Left ventricle myocardium inferior (tissue), 1 donor: Measurements from ENCODE around the gene KRT75. TPM values are rescaled to one million over a fixed set of nuclear protein-coding genes. Genes with fewer than 3 reads are reported as not detected.

Experiments
- DNase-seq: peaks from one replicate; pipeline ENCODE4 v3.0.0-alpha.2; 2020
- H3K27ac ChIP-seq: fragments of 200-600 bp; replicated peaks from 2 replicates; pipeline ENCODE4 v1.8.0; 2021
- H3K27me3 ChIP-seq: fragments of 200-600 bp; 2 replicates; pipeline ENCODE4 v1.8.0; 2021; ENCODE audit warnings: low read depth
- H3K36me3 ChIP-seq: fragments of 200-600 bp; 2 replicates; pipeline ENCODE4 v1.8.0; 2021
- H3K4me1 ChIP-seq: fragments of 200-600 bp; 2 replicates; pipeline ENCODE4 v1.8.0; 2021
- H3K4me3 ChIP-seq: fragments of 200-600 bp; 2 replicates; pipeline ENCODE4 v1.8.0; 2021; ENCODE audit warnings: mild to moderate bottlenecking, moderate library complexity
- H3K9me3 ChIP-seq: fragments of 200-600 bp; replicated peaks from 2 replicates; pipeline ENCODE4 v1.8.0; 2021
- CTCF ChIP-seq: fragments of 200-600 bp; IDR thresholded peaks from 2 replicates; pipeline ENCODE4 v1.8.0; 2021; ENCODE audit warnings: antibody characterized with exemption, mild to moderate bottlenecking, borderline replicate concordance
- intact Hi-C: fragments of 100-400 bp; cut with micrococcal nuclease; formaldehyde crosslinking; loops from one replicate; pipeline ENCODE4 v1.11.0; 2022
- total RNA-seq: library from RNA; stranded (reverse); fragmentation: NEBNext Ultra II Directional; extraction: Animal tissue kit (Norgen Biotek cat#: 25700); gene quantifications from one replicate; pipeline ENCODE4 v1.2.1, GENCODE V29; 2021
- donor health status: DM: no; HTN: yes; CAD: no; lungs with severe emphysema.

KRT75 gene
- total RNA-seq, 1 donor from 2014 or later = not detected

DNA sequence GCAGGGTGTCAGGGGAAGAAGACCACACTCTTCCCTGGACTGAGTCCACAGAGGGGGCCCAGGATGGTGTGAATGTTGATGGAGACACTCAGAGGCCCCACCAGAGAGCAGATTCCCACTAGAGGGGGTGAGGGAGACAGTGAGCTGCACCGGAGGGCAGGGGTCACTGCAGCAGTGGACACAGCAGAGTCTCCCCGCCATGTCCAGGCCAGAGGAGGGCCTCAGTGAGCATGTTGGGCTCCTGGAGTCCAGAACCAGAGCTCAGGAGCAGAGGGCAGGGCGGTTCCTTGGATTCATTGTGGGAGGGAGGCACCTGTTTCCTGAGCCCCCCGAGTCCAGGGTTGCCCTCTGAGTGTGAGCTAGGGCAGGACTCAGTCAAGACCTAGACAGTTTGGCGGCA is 26.3 kb downstream of the KRT75 start:
- TF ChIP-seq CTCF = no peak
- intact Hi-C loops = no loop called here
- H3K4me1 ChIP-seq = peaks cover 6% of the 10 kb centered on the region
- no peak overlapping the region for H3K4me3 ChIP-seq
- no peak overlapping the region for H3K27ac ChIP-seq
- DNase-seq = no peak
- no peaks in the 10 kb centered on the region for H3K9me3 ChIP-seq
- no peaks in the 10 kb centered on the region for H3K36me3 ChIP-seq
- peaks cover 53% of the 10 kb centered on the region for H3K27me3 ChIP-seq

- Histone ChIP-seq H3K9me3 (no peaks in the 10 kb centered on the region), H3K27me3 (peaks cover 47% of the 10 kb centered on the region), H3K36me3 (no peaks in the 10 kb centered on the region), H3K4me1 (peaks cover under 1% of the 10 kb centered on the region), H3K4me3 (no peak within 1 kb of the TSS), H3K27ac (no peak within 1 kb of the TSS)
- intact Hi-C loops = no loop called here
- no peak for DNase-seq
- TF ChIP-seq CTCF = no peak
These were observed 28.2 kb downstream of the KRT75 start, which contains the start of gene KRT82 for GRCh38 chr12:52405922-52406385. KRT82 (minus strand) TSS chr12:52406335; CDS start chr12:52406277, 58 bp downstream.

DNA sequence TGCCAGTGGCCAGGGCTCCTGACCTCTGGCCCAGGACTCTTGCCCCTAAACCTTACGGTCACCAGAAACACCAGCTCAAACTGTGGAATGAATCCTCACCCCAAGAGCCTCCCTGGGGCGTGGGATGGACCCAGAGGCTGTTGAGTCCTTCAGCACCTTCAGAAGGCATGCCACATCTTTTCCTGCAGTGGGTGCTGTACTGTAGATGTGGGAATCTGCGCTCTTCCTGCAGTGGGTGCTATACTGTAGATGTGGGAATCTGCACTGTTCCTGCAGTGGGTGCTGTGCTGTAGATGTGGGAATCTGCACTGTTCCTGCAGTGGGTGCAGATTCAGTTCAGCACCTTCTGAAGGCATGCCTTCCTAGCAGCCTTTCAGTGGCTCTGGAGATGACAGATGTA is 29.2 kb downstream of the KRT75 start:
- H3K27me3 ChIP-seq = peaks cover 56% of the 10 kb centered on the region
- no peaks in the 10 kb centered on the region for H3K4me1 ChIP-seq
- H3K9me3 ChIP-seq = no peaks in the 10 kb centered on the region
- intact Hi-C loops = no loop called here
- no peak for DNase-seq
- no peak overlapping the region for H3K27ac ChIP-seq
- H3K36me3 ChIP-seq = no peaks in the 10 kb centered on the region
- TF ChIP-seq CTCF = no peak
- no peak overlapping the region for H3K4me3 ChIP-seq

DNA sequence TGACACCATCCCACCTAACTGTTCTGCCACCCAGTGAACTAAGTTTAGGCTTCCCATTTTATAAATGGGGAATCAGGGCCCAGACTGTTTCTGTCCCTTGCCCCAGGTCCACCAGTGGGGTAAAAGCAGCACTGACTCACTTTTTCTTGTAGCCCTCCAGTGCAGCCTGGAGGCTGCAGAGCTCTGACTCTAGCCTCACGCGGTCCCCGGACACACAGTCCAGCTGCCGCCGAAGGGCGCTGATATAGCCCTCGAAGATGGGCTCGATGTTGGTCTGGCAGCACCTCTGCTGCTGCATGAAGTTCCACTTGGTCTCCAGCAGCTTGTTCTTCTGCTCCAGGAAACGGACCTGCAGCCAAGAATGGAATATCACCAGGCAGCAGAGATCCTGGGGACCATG is 30.6 kb downstream of the KRT75 start:
- DNase-seq = no peak
- peaks cover 69% of the 10 kb centered on the region for H3K27me3 ChIP-seq
- no peaks in the 10 kb centered on the region for H3K9me3 ChIP-seq
- no peak overlapping the region for H3K27ac ChIP-seq
- no peaks in the 10 kb centered on the region for H3K36me3 ChIP-seq
- no peak overlapping the region for H3K4me3 ChIP-seq
- intact Hi-C loops = no loop called here
- no peak for TF ChIP-seq CTCF
- no peaks in the 10 kb centered on the region for H3K4me1 ChIP-seq

- no peaks in the 10 kb centered on the region for H3K9me3 ChIP-seq
- DNase-seq = no peak
- no peaks in the 10 kb centered on the region for H3K4me1 ChIP-seq
- H3K4me3 ChIP-seq = no peak overlapping the region
- H3K27ac ChIP-seq = no peak overlapping the region
- intact Hi-C loops = no loop called here
- H3K36me3 ChIP-seq = no peaks in the 10 kb centered on the region
- TF ChIP-seq CTCF = no peak
- H3K27me3 ChIP-seq = peaks cover 69% of the 10 kb centered on the region
These were observed 31.2 kb downstream of the KRT75 start for GRCh38 chr12:52402873-52403540.
